Measurements from ENCODE around the gene XYLT1.

XYLT1 gene

DNA sequence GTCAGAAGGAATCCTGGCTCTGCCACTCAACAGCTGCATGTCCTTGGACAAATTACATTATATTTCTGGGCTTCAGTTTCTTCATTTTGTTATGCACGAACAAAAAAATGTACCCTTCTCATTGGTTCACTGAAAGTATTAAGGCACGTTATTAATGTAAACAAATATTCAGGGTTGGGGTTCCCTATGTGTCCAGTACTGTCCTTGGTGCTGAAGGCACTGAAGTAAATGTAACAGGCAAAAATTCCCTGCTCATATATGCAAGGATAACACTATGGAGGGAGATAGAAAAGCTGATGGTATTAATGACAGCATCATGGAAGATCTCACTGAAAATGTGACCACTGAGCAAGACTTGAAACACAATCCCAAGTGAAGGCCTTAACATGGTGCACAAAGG, 386.6 kb downstream of the XYLT1 start:
- no peak for DNase-seq (ENCODE audit: low spot score)

DNA sequence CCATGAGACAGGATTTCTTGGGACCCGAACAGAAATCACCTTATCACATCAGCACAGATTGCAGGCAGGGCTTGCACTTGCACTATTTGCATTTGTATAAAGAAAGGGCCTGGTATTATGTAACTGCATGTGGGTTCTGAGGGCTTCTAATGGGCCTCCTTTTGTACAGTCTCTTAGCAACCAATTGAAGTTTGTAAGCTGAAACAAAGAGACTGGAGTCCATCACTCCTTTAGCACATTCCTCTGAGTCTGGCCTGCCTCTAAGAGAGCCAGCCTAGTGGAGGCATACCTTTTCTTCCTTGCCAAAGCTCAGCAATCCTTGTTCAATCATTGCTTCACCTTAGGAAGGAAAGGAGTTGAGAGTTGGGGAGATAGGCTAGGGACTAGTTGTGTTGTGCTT, 387.1 kb downstream of the XYLT1 start:
- DNase-seq (ENCODE audit: low spot score) = no peak

DNA sequence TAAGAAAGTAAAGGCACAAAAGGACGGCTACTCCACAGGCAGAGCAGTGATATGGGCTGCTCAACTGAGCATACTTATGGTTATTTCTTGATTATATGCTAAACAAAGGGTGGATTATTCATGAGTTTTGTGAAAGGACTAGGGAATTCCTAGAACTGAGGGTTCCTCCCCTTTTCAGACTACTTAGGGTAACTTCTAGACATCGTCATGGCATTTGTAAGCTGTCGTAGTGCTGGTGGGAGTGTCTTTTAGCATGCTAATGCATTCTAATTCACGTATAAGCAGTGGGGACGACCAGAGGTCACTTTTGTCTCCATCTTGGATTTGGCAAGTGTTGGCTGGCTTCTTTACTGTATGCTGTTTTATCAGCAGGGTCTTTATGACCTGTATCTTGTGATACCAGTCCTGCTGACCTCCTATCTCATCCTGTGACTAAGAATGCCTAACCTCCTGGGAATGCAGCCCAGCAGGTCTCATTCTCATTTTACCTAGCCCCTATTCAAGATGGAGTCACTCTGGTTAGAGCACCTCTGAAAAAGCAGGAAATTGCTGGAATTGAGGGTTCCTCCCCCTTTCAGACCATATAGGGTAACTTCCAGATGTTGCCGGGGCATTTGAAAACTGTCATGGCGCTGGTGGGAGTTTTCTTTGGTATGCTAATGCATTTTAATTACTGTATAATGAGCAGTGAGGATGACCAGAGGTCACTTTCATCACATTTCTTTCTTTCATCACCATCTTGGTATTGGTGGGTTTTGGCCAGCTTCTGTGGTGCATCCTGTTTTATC, 388.5 kb downstream of the XYLT1 start:
- no peak for DNase-seq (ENCODE audit: low spot score)

GRCh38 chr16:17080105-17080504, 390.7 kb downstream of the XYLT1 start:
- DNase-seq (ENCODE audit: low spot score) = no peak

GRCh38 chr16:17078931-17079631, 391.7 kb downstream of the XYLT1 start:
- no peak for DNase-seq (ENCODE audit: low spot score)

DNA sequence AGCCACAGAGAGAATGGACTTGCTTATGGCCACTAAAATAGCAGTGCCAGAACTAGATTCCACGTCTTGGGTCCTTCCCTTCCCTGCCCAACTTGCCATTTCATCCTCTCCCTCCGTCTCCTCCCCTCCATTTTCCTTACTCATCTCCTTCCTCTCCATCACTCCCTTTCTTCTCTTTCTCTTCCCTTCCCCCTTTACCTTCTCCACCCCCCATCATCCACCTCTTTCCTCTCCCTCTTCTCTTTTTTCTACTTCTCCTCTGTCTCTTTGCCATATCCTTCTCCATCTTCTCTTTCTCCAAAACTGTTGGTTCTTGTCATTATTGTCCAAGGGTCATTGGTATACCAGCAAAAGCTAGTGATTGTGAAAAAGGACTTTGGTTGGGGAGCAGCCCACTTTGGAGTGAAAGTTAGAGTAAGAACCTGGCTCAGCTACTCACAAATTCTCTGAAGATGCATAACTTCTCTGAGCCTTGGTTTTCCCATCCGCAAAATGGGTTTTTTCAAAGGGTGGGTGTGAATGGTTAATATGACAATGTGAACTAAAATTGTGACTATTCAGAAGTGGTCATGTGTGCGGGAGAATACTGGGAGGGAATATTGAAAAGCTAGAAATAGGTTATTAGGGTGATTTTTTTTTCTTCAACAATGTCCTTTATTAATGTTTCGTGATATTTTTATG, 393.8 kb downstream of the XYLT1 start:
- no peak for DNase-seq (ENCODE audit: low spot score)

- no peak for DNase-seq (ENCODE audit: low spot score)
Measured at GRCh38 chr16:17076092-17076754, 394.5 kb downstream of the XYLT1 start.

- no peak for DNase-seq (ENCODE audit: low spot score)
Measured at GRCh38 chr16:17072104-17072503, 398.7 kb downstream of the XYLT1 start.

DNA sequence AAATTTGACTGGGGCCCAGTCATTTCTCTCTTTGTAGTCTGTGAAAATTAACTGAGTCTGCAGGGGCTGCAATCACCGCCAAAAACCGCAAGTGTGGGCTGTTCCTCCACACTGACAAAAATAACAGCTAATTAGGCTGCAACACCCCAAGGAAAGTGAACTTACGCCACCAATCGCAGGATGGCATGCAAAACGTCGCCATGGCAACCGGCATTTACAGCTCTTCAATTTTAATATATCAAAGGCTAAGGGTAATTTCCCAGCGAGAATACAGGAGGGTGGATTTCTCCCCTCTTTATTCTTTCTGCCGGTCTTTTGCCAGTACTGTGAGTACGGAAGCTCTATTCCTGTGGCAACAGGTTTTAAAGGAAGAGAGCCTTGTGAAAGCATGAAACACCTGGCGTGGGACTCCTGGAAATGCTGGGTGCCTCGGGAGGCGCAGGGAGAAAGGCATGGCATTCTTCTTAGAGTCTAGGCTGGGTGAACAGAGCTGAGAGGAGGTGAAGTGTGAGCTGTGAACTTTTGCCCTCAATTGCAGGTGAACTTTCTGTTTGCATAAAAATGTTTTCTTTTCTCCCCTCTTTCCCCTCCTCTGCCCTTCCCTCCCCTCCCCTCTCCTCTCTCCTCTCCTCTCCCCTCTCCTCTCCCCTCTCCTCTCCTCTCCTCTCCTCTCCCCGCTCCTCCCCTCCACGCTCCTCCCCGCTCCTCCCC, 399.7 kb downstream of the XYLT1 start:
- no peak for DNase-seq (ENCODE audit: low spot score)

- DNase-seq (ENCODE audit: low spot score) = no peak
Measured at GRCh38 chr16:17069681-17070080, 401.1 kb downstream of the XYLT1 start.

GRCh38 chr16:17068524-17068923, 402.2 kb downstream of the XYLT1 start:
- DNase-seq (ENCODE audit: low spot score) = no peak

DNA sequence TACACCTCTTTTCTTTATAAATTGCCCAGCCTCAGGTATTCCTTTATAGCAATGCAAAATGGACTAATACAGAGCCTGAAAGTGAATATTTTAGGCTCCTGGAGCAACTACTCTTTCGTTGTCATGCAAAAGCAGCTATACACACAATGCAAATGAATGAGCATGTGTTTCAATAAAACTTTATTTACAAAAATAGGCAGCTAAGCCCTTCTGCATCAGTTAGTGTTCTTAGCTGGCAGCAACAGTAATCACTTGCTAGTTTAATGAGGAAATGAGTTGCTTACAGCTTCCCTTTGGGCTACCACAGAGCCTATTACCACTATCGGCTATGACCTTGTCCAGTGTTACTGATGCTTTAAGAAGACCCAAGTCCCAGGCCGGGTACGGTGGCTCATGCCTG, 402.9 kb downstream of the XYLT1 start:
- no peak for DNase-seq (ENCODE audit: low spot score)

DNA sequence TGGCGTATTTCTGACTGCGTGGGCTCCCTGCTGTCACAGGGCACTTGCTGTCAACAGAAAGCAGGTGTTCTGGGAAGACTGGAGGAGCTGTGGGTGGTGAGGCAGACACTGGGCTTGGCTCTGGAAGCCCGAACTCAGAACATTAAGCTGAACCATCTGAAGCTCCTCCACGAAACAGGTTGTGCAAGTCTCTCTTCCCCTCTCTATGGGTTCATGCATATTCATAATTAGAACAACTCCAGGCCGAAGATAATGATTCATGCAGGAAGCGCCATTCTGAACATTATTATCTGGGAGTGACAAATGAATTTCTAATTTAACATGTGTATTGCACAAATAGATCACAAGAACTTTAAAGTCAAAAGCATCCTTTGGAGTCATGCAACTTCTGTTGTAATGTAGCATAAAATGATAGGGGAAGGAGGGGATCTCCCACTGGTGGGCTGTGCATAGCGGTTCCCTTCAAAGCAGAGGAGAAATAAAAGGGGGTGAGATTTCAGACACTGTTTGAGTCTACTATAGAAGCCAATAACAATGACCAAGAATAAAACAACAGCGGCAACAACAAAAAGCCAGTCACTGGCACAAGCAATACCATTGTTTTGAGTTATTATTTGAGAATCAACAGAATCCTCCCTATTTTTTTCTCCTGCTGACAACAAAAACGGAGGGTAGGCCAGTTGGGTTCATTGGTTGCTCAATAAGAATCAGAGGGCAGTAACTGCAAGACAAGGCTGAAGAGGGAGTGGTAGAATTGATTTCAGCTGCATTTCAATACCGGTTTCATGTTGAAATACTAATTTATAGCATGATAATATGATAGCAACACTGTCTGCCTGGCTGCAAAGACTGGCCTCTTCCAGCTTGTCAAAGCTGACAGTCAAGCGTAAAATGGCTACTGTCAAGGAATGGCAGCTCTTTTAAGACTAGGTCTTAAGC, 407.3 kb downstream of the XYLT1 start:
- DNase-seq (ENCODE audit: low spot score) = no peak

GRCh38 chr16:17062676-17063075, 408.1 kb downstream of the XYLT1 start:
- no peak for DNase-seq (ENCODE audit: low spot score)

- DNase-seq (ENCODE audit: low spot score) = no peak
Measured at GRCh38 chr16:17061326-17061725, 409.4 kb downstream of the XYLT1 start.

DNA sequence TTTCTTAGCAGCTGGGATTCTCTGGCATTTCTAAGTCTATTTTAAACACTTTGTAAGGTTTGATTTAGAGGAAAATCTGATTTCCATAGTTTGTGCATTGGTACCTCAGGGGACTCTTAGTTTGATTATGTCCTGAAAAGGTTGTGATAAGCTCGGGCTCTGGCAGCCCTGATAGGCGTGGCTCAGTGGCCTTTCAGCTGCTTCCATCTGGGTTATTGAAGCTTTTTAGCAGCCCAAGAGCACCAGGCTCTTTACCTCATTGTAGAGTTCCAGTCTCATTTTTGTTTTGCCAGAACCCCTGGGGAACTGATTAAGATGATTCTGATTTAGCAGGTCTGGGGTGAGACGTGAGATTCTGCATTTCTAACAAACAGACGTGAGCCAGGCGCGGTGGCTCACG, 412.3 kb downstream of the XYLT1 start:
- DNase-seq (ENCODE audit: low spot score) = no peak

DNA sequence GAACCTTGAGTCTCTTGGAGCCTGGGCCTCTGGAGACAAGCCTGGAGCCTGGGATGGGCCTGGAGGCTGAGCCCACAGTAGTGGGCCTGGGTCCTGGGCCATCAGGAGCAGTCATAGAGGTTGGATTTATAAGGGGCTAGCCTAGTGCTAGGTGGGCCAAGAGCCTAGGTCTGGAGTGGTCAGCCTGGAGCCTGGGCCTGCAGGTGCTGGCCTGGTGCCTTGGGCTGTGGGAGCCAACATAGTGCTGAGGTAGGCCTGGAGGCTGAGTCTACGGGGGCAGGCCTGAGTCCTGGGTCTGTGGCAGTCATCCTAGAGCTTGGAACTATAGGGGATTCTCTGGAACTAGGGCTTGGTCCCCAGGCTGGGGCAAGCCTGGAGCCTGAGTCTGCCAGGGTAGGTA, 414.1 kb downstream of the XYLT1 start:
- no peak for DNase-seq (ENCODE audit: low spot score)

- no peak for DNase-seq (ENCODE audit: low spot score)
Measured at GRCh38 chr16:17053536-17054160, 417.1 kb downstream of the XYLT1 start.

Measured in kidney capillary endothelial cell (primary cell).